Hippocampal formation (tissue), 2 donors: ENCODE measurements around the gene FAM131C.
"Not testable (repeated sequence)": the region's sequence is repeated elsewhere in the genome, so short reads cannot be mapped to it uniquely, and the experiment has no call there.

Experiments used
- DNase-seq, 2 donors: peaks; one replicate each; lab custom pipeline; 2025; lab: John Stamatoyannopoulos, UW

The FAM131C gene

GRCh38 chr1:16076865-16077238, 3.4 kb upstream of the FAM131C start:
- DNase-seq = no peak

- no peak for DNase-seq
Measured at GRCh38 chr1:16076031-16076864, 2.8 kb upstream of the FAM131C start.

GRCh38 chr1:16075337-16076030, 2.0 kb upstream of the FAM131C start:
- DNase-seq = no peak

- DNase-seq = no peak
Measured at GRCh38 chr1:16074217-16074616, 766 bp upstream of the FAM131C start.

- DNase-seq = no peak
Measured at GRCh38 chr1:16072616-16073484, 601 bp downstream of the FAM131C start.

- no peak for DNase-seq
Measured at GRCh38 chr1:16072095-16072494, 1.4 kb downstream of the FAM131C start.

GRCh38 chr1:16071614-16072013, 1.8 kb downstream of the FAM131C start:
- DNase-seq = no peak

- DNase-seq = no peak
Measured at GRCh38 chr1:16070640-16071355, 2.7 kb downstream of the FAM131C start.

GRCh38 chr1:16068356-16069270, 4.8 kb downstream of the FAM131C start:
- DNase-seq = no peak

GRCh38 chr1:16067933-16068332, 5.5 kb downstream of the FAM131C start:
- DNase-seq = no peak

GRCh38 chr1:16067127-16067768, 6.2 kb downstream of the FAM131C start:
- no peak for DNase-seq

GRCh38 chr1:16066245-16066644, 7.2 kb downstream of the FAM131C start:
- no peak for DNase-seq

GRCh38 chr1:16065269-16065576, 8.2 kb downstream of the FAM131C start:
- no peak for DNase-seq

- DNase-seq = no peak
Measured at GRCh38 chr1:16064536-16065268, 8.7 kb downstream of the FAM131C start.

- DNase-seq = no peak
Measured at GRCh38 chr1:16063921-16064320, 9.5 kb downstream of the FAM131C start.

- DNase-seq = no peak
Measured at GRCh38 chr1:16063226-16063829, 10.1 kb downstream of the FAM131C start.

- DNase-seq = not testable (repeated sequence)
Measured at GRCh38 chr1:16062687-16063075, 10.8 kb downstream of the FAM131C start.

GRCh38 chr1:16061989-16062686, 11.3 kb downstream of the FAM131C start:
- not testable (repeated sequence) for DNase-seq

GRCh38 chr1:16061266-16061665, 12.2 kb downstream of the FAM131C start:
- DNase-seq = no peak
